Sigmoid colon (tissue), 4 donors: ENCODE measurements around the gene CSNK1G2.

Source experiments
- EP300 ChIP-seq, 4 donors: sonication (generic); formaldehyde crosslinking; IDR thresholded peaks; one replicate each; pipeline ENCODE4 v1.6.1; 2017; ENCODE audit warnings: antibody characterized with exemption in 4 of 4
- POLR2A ChIP-seq, 2 donors: fragments of 450-650 bp; IDR thresholded peaks; one replicate each; pipeline ENCODE4 v1.6.1; 2016; ENCODE audit warnings: antibody characterized with exemption in 2 of 2, mild to moderate bottlenecking in 2 of 2, moderate library complexity in 2 of 2
- POLR2AphosphoS5 ChIP-seq, 4 donors: sonication (generic); formaldehyde crosslinking; IDR thresholded peaks; one replicate each; pipeline ENCODE4 v1.6.1; 2017; ENCODE audit warnings: antibody characterized with exemption in 4 of 4
- TF ChIP-seq, protein P1 (sequence below), 4 experiments: fragments of 450-650 bp in 3 of 4; fragments of 200-600 bp in 1 of 4; IDR thresholded peaks; one replicate each; pipeline ENCODE4 v1.5.1; 2016 to 2019; ENCODE audit warnings: antibody characterized with exemption in 4 of 4, mild to moderate bottlenecking in 3 of 4, moderate library complexity in 2 of 4

- TF ChIP-seq, protein P1, sequence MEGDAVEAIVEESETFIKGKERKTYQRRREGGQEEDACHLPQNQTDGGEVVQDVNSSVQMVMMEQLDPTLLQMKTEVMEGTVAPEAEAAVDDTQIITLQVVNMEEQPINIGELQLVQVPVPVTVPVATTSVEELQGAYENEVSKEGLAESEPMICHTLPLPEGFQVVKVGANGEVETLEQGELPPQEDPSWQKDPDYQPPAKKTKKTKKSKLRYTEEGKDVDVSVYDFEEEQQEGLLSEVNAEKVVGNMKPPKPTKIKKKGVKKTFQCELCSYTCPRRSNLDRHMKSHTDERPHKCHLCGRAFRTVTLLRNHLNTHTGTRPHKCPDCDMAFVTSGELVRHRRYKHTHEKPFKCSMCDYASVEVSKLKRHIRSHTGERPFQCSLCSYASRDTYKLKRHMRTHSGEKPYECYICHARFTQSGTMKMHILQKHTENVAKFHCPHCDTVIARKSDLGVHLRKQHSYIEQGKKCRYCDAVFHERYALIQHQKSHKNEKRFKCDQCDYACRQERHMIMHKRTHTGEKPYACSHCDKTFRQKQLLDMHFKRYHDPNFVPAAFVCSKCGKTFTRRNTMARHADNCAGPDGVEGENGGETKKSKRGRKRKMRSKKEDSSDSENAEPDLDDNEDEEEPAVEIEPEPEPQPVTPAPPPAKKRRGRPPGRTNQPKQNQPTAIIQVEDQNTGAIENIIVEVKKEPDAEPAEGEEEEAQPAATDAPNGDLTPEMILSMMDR (IDR thresholded peaks at IDR 0.05) = no peak
- no peak for TF ChIP-seq POLR2A (IDR thresholded peaks at IDR 0.05)
- no peak for TF ChIP-seq POLR2AphosphoS5 (IDR thresholded peaks at IDR 0.05)
- no peak for TF ChIP-seq EP300 (IDR thresholded peaks at IDR 0.05)
Observed at GRCh38 chr19:1925544-1925943, 15.4 kb upstream of the CSNK1G2 start.
